ENCODE data around the gene ARRDC5. TPM values are rescaled to one million over a fixed set of nuclear protein-coding genes. Genes with fewer than 3 reads are reported as not detected.
"Not testable (repeated sequence)": the region's sequence is repeated elsewhere in the genome, so short reads cannot be mapped to it uniquely, and the experiment has no call there.

ARRDC5 gene
- total RNA-seq, 1 donor from 2014 or later, result not detected

DNA sequence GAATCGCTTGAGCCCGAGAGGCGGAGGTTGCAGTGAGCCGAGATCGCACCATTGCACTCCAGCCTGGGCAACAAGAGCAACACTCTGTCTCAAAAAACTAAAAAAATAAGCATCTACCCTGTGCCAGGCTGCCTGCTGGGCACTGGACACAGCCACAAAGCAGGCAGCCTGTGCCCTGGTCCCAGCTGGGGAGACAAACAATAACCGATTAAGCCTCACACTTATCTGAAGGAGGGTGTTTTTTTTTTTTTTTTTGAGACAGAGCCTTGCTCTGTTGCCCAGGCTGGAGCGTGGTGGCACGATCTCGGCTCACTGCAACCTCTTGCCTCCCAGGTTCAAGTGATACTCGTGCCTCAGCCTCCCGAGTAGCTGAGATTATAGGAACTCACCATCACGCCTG is 46.2 kb downstream of the ARRDC5 start:
- H3K27ac ChIP-seq (ENCODE audit: low read depth, low read length); H3K79me2 ChIP-seq (ENCODE audit: insufficient read depth, low read length); H3K4me2 ChIP-seq (ENCODE audit: low read length); H3K27ac Mint-ChIP-seq (ENCODE audit: unreplicated experiment); FAIRE-seq; H3K9me3 Mint-ChIP-seq (ENCODE audit: unreplicated experiment); DNase-seq (ENCODE audit: low read depth); H3K4me1 Mint-ChIP-seq (ENCODE audit: low read depth, unreplicated experiment); H3K27me3 ChIP-seq (ENCODE audit: insufficient read depth, low read length); H3K4me1 ChIP-seq (ENCODE audit: insufficient read depth, low read length); H3K4me3 Mint-ChIP-seq (ENCODE audit: unreplicated experiment); H2AFZ ChIP-seq (ENCODE audit: low read depth, low read length); H3K9ac ChIP-seq (ENCODE audit: low read length); H3K4me3 ChIP-seq (ENCODE audit: insufficient read depth, low read depth, low read length); H3K9me3 ChIP-seq (ENCODE audit: insufficient read depth, low read depth, low read length); H3K27me3 Mint-ChIP-seq (ENCODE audit: low read depth, unreplicated experiment): not testable (repeated sequence)
- H4K20me1 ChIP-seq (ENCODE audit: insufficient read depth, low read length), result peaks cover 35% of the 10 kb centered on the region
- H3K36me3 ChIP-seq (ENCODE audit: insufficient read depth, low read length), result peaks cover 31% of the 10 kb centered on the region
- H3K36me3 Mint-ChIP-seq (ENCODE audit: low read depth, unreplicated experiment), result peaks cover 11% of the 10 kb centered on the region

GRCh38 chr19:4853506-4853905 is 49.2 kb downstream of the ARRDC5 start:
- not testable (repeated sequence) for H3K9me3 ChIP-seq (ENCODE audit: insufficient read depth, low read depth, low read length); H3K79me2 ChIP-seq (ENCODE audit: insufficient read depth, low read length); H3K27ac Mint-ChIP-seq (ENCODE audit: unreplicated experiment); H3K4me1 Mint-ChIP-seq (ENCODE audit: low read depth, unreplicated experiment); H3K27ac ChIP-seq (ENCODE audit: low read depth, low read length); H2AFZ ChIP-seq (ENCODE audit: low read depth, low read length); H3K27me3 ChIP-seq (ENCODE audit: insufficient read depth, low read length); H3K4me3 ChIP-seq (ENCODE audit: insufficient read depth, low read depth, low read length); H3K27me3 Mint-ChIP-seq (ENCODE audit: low read depth, unreplicated experiment); H3K9ac ChIP-seq (ENCODE audit: low read length); H3K4me2 ChIP-seq (ENCODE audit: low read length); DNase-seq (ENCODE audit: low read depth); H3K4me3 Mint-ChIP-seq (ENCODE audit: unreplicated experiment); H3K9me3 Mint-ChIP-seq (ENCODE audit: unreplicated experiment); FAIRE-seq; H3K4me1 ChIP-seq (ENCODE audit: insufficient read depth, low read length)
- Histone ChIP-seq H4K20me1 (ENCODE audit: insufficient read depth, low read length) (peaks cover 22% of the 10 kb centered on the region), H3K36me3 (ENCODE audit: insufficient read depth, low read length) (peaks cover 24% of the 10 kb centered on the region)
- peaks cover 15% of the 10 kb centered on the region for H3K36me3 Mint-ChIP-seq (ENCODE audit: low read depth, unreplicated experiment)

DNA sequence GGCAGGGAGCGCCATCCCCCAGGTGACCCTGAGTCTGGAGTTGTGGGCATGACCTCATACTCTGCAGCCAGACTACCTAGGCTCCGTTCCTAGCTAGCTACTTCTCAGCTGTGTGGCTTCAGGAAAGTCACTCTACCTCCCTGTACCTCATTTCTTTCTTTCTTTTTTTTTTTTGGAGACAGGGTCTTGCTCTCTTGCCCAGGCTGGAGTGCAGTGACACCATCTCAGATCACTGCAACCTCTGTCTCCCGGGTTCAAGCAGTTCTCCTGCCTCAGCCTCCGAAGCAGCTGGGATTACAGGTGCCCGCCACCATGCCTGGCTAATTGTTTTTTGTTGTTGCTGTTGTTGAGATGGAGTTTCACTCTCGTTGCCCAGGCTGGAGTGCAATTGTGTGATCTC is 50.2 kb downstream of the ARRDC5 start:
- peaks cover 29% of the 10 kb centered on the region for H3K36me3 ChIP-seq (ENCODE audit: insufficient read depth, low read length)
- H3K36me3 Mint-ChIP-seq (ENCODE audit: low read depth, unreplicated experiment), result peaks cover 15% of the 10 kb centered on the region
- H3K9me3 Mint-ChIP-seq (ENCODE audit: unreplicated experiment), result no peaks in the 10 kb centered on the region

More for the DNA sequence above, 50.2 kb downstream of the ARRDC5 start:
- Mint-ChIP-seq H3K27me3 (ENCODE audit: low read depth, unreplicated experiment) (no peaks in the 10 kb centered on the region), H3K4me3 (ENCODE audit: unreplicated experiment) (no peak overlapping the region), H3K4me1 (ENCODE audit: low read depth, unreplicated experiment) (no peaks in the 10 kb centered on the region), H3K27ac (ENCODE audit: unreplicated experiment) (peak overlapping the region; percentile 41)
- H4K20me1 ChIP-seq (ENCODE audit: insufficient read depth, low read length), result peaks cover 28% of the 10 kb centered on the region
- no peak overlapping the region for H3K9ac ChIP-seq (ENCODE audit: low read length)
- no peak overlapping the region for H3K27ac ChIP-seq (ENCODE audit: low read depth, low read length)
- no peaks in the 10 kb centered on the region for H3K9me3 ChIP-seq (ENCODE audit: insufficient read depth, low read depth, low read length)
- peaks cover 2% of the 10 kb centered on the region for H3K79me2 ChIP-seq (ENCODE audit: insufficient read depth, low read length)
- H3K27me3 ChIP-seq (ENCODE audit: insufficient read depth, low read length), result no peaks in the 10 kb centered on the region
- FAIRE-seq (no peak), DNase-seq (ENCODE audit: low read depth) (no peak)
- H3K4me1 ChIP-seq (ENCODE audit: insufficient read depth, low read length), result no peaks in the 10 kb centered on the region
- TF ChIP-seq CTCF (IDR thresholded peaks at IDR 0.05; ENCODE audit: insufficient read depth, low read depth, low read length) (no peak), EZH2 (IDR thresholded peaks at IDR 0.05; ENCODE audit: insufficient read depth, low read length) (no peak)
- H2AFZ ChIP-seq (ENCODE audit: low read depth, low read length), result no peak overlapping the region
- H3K4me2 ChIP-seq (ENCODE audit: low read length), result no peak overlapping the region
- no peak overlapping the region for H3K4me3 ChIP-seq (ENCODE audit: insufficient read depth, low read depth, low read length)

Measured in astrocyte (in vitro differentiated cells and primary cell).